ENCODE results near the gene HPCAL4.

DNA sequence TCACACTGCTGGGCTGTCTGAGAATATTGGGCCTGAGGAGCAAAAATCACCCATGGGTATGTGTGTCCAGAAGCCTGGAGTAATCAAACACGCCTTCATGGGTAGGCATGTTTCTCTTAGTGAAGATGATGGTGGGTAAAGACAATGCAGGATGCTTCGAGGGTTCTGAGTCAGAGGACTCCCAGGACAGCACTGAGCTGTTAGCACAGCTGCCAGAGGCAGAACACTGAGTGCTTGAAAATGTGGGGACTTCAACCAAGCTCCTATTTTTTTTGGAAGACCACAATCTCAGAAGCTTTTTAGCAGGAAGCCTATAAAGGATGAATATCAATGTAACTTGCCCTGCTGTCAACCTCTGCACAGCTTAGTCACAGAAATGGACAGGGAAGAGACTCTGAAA lies 11.4 kb downstream of the HPCAL4 start:
- TF ChIP-seq, protein P1, sequence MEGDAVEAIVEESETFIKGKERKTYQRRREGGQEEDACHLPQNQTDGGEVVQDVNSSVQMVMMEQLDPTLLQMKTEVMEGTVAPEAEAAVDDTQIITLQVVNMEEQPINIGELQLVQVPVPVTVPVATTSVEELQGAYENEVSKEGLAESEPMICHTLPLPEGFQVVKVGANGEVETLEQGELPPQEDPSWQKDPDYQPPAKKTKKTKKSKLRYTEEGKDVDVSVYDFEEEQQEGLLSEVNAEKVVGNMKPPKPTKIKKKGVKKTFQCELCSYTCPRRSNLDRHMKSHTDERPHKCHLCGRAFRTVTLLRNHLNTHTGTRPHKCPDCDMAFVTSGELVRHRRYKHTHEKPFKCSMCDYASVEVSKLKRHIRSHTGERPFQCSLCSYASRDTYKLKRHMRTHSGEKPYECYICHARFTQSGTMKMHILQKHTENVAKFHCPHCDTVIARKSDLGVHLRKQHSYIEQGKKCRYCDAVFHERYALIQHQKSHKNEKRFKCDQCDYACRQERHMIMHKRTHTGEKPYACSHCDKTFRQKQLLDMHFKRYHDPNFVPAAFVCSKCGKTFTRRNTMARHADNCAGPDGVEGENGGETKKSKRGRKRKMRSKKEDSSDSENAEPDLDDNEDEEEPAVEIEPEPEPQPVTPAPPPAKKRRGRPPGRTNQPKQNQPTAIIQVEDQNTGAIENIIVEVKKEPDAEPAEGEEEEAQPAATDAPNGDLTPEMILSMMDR (IDR thresholded peaks at IDR 0.05): no peak
- TF ChIP-seq POLR2A (IDR thresholded peaks at IDR 0.05) (no peak), EP300 (IDR thresholded peaks at IDR 0.05) (no peak), POLR2AphosphoS5 (IDR thresholded peaks at IDR 0.05) (no peak)
